Loucy (cell line): ENCODE measurements around the gene PPP1R12A.

ENCODE experiments used
- H2AFZ ChIP-seq: fragments of 200-600 bp; sonication (generic); 2 replicates; pipeline ENCODE4 v1.6.0; 2016; ENCODE audit warnings: antibody characterized with exemption, mild to moderate bottlenecking, low read length, moderate library complexity
- H3F3A ChIP-seq: fragments of 200-600 bp; 2 replicates; pipeline ENCODE4 v1.6.0; 2016; ENCODE audit warnings: antibody characterized with exemption, low read depth, mild to moderate bottlenecking
- H3K27me3 ChIP-seq: fragments of 200-600 bp; sonication (generic); 2 replicates; pipeline ENCODE4 v1.6.1; 2014; ENCODE audit warnings: low read length, mild to moderate bottlenecking; ENCODE audit not compliant: insufficient read depth, poor library complexity, severe bottlenecking
- H3K36me3 ChIP-seq: fragments of 200-600 bp; sonication (generic); 2 replicates; pipeline ENCODE4 v1.6.1; 2016; ENCODE audit warnings: low read length; ENCODE audit not compliant: insufficient read depth
- H3K4me1 ChIP-seq: fragments of 200-600 bp; sonication (generic); 2 replicates; pipeline ENCODE4 v1.5.1; 2014; ENCODE audit warnings: low read length, mild to moderate bottlenecking; ENCODE audit not compliant: insufficient read depth, poor library complexity, severe bottlenecking
- H3K4me2 ChIP-seq: fragments of 200-600 bp; sonication (generic); 2 replicates; pipeline ENCODE4 v1.6.0; 2014; ENCODE audit warnings: antibody characterized with exemption, low read length, low read depth, mild to moderate bottlenecking; ENCODE audit not compliant: poor library complexity, severe bottlenecking
- H3K4me3 ChIP-seq: fragments of 200-600 bp; sonication (generic); 2 replicates; pipeline ENCODE4 v1.5.1; 2014; ENCODE audit warnings: low read length, mild to moderate bottlenecking, mixed read lengths; ENCODE audit not compliant: poor library complexity, severe bottlenecking
- H3K79me2 ChIP-seq: fragments of 200-600 bp; sonication (generic); 2 replicates; pipeline ENCODE4 v1.6.1; 2014; ENCODE audit warnings: low read length; ENCODE audit not compliant: insufficient read depth
- H3K9ac ChIP-seq: fragments of 200-600 bp; sonication (generic); 2 replicates; pipeline ENCODE4 v1.6.0; 2014; ENCODE audit warnings: mild to moderate bottlenecking, low read depth, low read length, moderate library complexity; ENCODE audit not compliant: poor library complexity, severe bottlenecking
- H3K9me2 ChIP-seq: fragments of 200-600 bp; sonication (generic); replicated peaks from 2 replicates; pipeline ENCODE4 v1.6.1; 2016; ENCODE audit warnings: low read depth, low read length, mixed read lengths
- H3K9me3 ChIP-seq: fragments of 200-600 bp; sonication (generic); 2 replicates; pipeline ENCODE4 v1.6.1; 2014; ENCODE audit warnings: mild to moderate bottlenecking, antibody characterized with exemption, low read length, low read depth; ENCODE audit not compliant: insufficient read depth
- H4K20me1 ChIP-seq: fragments of 200-600 bp; sonication (generic); 2 replicates; pipeline ENCODE4 v1.6.0; 2014; ENCODE audit warnings: antibody characterized with exemption, low read length, mild to moderate bottlenecking; ENCODE audit not compliant: insufficient read depth, poor library complexity, severe bottlenecking
- EZH2phosphoT487 ChIP-seq: fragments of 200-600 bp; IDR thresholded peaks from 2 replicates; pipeline ENCODE4 v1.6.1; 2018; ENCODE audit warnings: antibody characterized with exemption, mild to moderate bottlenecking, moderate library complexity, borderline replicate concordance
- TF ChIP-seq, protein P1 (sequence below): fragments of 200-600 bp; sonication (generic); conservative IDR thresholded peaks from 2 replicates; pipeline ENCODE4 v1.5.1; 2014; ENCODE audit warnings: mild to moderate bottlenecking, antibody characterized with exemption, low read length

PPP1R12A gene

DNA sequence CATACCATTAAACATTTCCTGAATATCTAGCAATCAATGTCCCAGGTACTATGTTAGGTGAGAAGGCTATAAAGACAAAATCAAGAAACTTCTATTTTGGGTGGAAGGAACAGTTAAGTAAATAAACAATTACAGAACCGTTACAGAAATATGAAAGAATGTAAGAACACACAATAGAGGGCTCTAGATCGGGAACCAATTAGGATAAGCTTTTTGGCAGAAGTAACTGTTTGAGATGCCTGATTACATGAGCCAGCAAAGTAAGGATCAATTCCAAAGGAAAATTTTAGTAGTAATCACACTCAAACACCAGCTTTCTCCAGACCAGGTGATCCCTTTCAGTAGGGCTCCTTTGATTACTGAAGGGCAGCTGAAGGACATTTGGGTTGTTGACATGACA is 33.9 kb downstream of the PPP1R12A start:
- Histone ChIP-seq H3F3A (no peaks in the 10 kb centered on the region), H3K36me3 (peaks cover 3% of the 10 kb centered on the region; the same call in 1 of the 2 replicates), H3K9me2 (no peaks in the 10 kb centered on the region), H4K20me1 (peaks cover 97% of the 10 kb centered on the region), H3K9ac (no peak overlapping the region), H3K4me1 (peaks cover 3% of the 10 kb centered on the region), H3K4me3 (no peak overlapping the region), H3K79me2 (peaks cover 99% of the 10 kb centered on the region), H2AFZ (no peak overlapping the region), H3K4me2 (no peak overlapping the region), H3K9me3 (no peaks in the 10 kb centered on the region), H3K27me3 (no peaks in the 10 kb centered on the region)
- no peak for TF ChIP-seq EZH2phosphoT487
- TF ChIP-seq, protein P1, sequence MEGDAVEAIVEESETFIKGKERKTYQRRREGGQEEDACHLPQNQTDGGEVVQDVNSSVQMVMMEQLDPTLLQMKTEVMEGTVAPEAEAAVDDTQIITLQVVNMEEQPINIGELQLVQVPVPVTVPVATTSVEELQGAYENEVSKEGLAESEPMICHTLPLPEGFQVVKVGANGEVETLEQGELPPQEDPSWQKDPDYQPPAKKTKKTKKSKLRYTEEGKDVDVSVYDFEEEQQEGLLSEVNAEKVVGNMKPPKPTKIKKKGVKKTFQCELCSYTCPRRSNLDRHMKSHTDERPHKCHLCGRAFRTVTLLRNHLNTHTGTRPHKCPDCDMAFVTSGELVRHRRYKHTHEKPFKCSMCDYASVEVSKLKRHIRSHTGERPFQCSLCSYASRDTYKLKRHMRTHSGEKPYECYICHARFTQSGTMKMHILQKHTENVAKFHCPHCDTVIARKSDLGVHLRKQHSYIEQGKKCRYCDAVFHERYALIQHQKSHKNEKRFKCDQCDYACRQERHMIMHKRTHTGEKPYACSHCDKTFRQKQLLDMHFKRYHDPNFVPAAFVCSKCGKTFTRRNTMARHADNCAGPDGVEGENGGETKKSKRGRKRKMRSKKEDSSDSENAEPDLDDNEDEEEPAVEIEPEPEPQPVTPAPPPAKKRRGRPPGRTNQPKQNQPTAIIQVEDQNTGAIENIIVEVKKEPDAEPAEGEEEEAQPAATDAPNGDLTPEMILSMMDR: no peak

DNA sequence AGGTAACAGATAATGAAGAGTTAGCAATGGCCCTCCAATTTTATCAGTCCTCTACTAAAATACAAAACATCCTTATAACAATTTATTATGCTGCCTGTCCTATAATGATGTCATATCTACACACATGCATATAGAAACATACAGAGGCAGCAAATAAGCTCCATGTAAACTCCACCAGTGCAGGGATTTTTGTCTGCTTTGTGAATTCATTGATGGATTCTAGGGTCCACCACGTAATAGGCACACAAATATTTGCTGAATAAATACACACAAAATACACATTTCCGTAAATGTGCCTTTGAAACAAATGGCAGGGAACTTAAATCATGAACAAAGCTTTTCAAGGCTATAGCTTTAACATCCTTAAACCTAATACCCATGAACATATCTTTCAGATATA is 34.7 kb downstream of the PPP1R12A start:
- no peak for TF ChIP-seq EZH2phosphoT487
- TF ChIP-seq, protein P1: no peak
- no peaks in the 10 kb centered on the region for H3K27me3 ChIP-seq
- H3K36me3 ChIP-seq: peaks cover 3% of the 10 kb centered on the region; the same call in 1 of the 2 replicates
- no peak overlapping the region for H3K9ac ChIP-seq
- peaks cover 10% of the 10 kb centered on the region for H3K4me1 ChIP-seq
- H2AFZ ChIP-seq: no peak overlapping the region
- peaks cover 97% of the 10 kb centered on the region for H4K20me1 ChIP-seq
- H3K9me2 ChIP-seq: no peaks in the 10 kb centered on the region
- H3K79me2 ChIP-seq: peaks cover 99% of the 10 kb centered on the region
- H3K4me2 ChIP-seq: no peak overlapping the region
- H3F3A ChIP-seq: no peaks in the 10 kb centered on the region
- no peak overlapping the region for H3K4me3 ChIP-seq
- H3K9me3 ChIP-seq: no peaks in the 10 kb centered on the region

DNA sequence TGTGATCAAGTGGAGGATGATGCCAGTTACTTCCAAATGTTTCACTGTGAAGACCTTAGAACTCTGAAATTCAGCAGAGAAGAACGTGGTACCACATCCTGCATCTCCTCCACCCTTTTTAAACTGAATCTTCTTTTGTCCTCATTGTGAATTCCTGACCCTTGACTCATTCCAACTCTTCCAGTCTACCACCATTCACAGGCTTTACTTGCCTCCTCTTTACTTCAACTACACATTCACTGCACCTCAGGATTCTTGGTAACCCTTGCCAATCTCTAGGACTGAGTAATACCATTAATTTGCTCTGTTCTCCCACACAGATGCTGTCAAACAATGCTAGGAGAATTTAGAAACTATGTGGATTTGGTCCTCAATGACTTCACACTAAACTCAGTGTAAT is 37.3 kb downstream of the PPP1R12A start:
- H3F3A ChIP-seq: no peaks in the 10 kb centered on the region
- no peak overlapping the region for H3K9ac ChIP-seq
- peaks cover 99% of the 10 kb centered on the region for H3K79me2 ChIP-seq
- TF ChIP-seq, protein P1: no peak
- no peak for TF ChIP-seq EZH2phosphoT487
- peaks cover 10% of the 10 kb centered on the region for H3K4me1 ChIP-seq
- H3K9me3 ChIP-seq: no peaks in the 10 kb centered on the region
- no peaks in the 10 kb centered on the region for H3K9me2 ChIP-seq
- H2AFZ ChIP-seq: no peak overlapping the region
- peaks cover 98% of the 10 kb centered on the region for H4K20me1 ChIP-seq
- H3K27me3 ChIP-seq: no peaks in the 10 kb centered on the region
- no peak overlapping the region for H3K4me2 ChIP-seq
- no peak overlapping the region for H3K4me3 ChIP-seq
- H3K36me3 ChIP-seq: peaks cover 3% of the 10 kb centered on the region; the same call in 1 of the 2 replicates
